Measurements from ENCODE around the gene ZG16B. TPM values are rescaled to one million over a fixed set of nuclear protein-coding genes. Genes with fewer than 3 reads are reported as not detected.

The ZG16B gene
- total and polyA plus RNA-seq, 2 of the 8 experiments (the other 6 are each of a cell fraction or from before 2014, with no cell fraction given) = 0.11 TPM; not detected in 1

GRCh38 chr16:2874032-2874911, 44.2 kb downstream of the ZG16B start:
- ChIA-PET CTCF (ENCODE audit: partially characterized antibody) (interaction anchor here (0.6 to 6.7 kb wide), 10 partner anchors 9 to 53 kb away, joined by 3 to 30 read pairs (median 3); partner anchors contain the start of gene FLYWCH2), POLR2A (ENCODE audit: partially characterized antibody) (interaction anchor here (0.8 to 1.0 kb wide), 2 partner anchors 8 to 35 kb away, joined by 3 read pairs; no protein-coding TSS in a partner anchor)
- Histone ChIP-seq H4K5ac (ENCODE audit: insufficient read length, low read depth, low read length) (no peak overlapping the region), H2BK15ac (ENCODE audit: low read length) (no peak overlapping the region), H3K56ac (replicated peaks; ENCODE audit: insufficient read length, low read depth, low read length) (no peak overlapping the region), H3K23ac (ENCODE audit: insufficient read length) (no peak overlapping the region), H3K23me2 (ENCODE audit: low read depth, low read length) (no peaks in the 10 kb centered on the region; the same call in 1 of the 2 replicates), H3K9ac (replicated peaks in 1 of 4; ENCODE audit: extremely low read depth in 1 of 4, low read depth in 3 of 4, low read length in 3 of 4) (no peak overlapping the region), H3K79me2 (ENCODE audit: control insufficient read depth in 1 of 2, insufficient read depth in 2 of 2, low read length in 2 of 2) (no peaks in the 10 kb centered on the region), H3K27ac (ENCODE audit: low read depth, low read length) (no peak overlapping the region), H3K36me3 (ENCODE audit: control insufficient read depth in 2 of 4, insufficient read depth in 4 of 4, low read length in 3 of 4) (no peaks in the 10 kb centered on the region), H2AFZ (ENCODE audit: low read length) (peak overlapping the region; percentile 72; the same call in 1 of the 2 replicates), H3K4ac (replicated peaks; ENCODE audit: insufficient read length, low read depth, low read length) (no peak overlapping the region), H3K9me3 (ENCODE audit: insufficient read depth in 2 of 2, low read depth in 1 of 2, low read length in 1 of 2) (no peaks in the 10 kb centered on the region), H2BK5ac (ENCODE audit: low read depth, low read length) (no peak overlapping the region), H2BK12ac (ENCODE audit: low read depth, low read length) (no peak overlapping the region), H2BK20ac (ENCODE audit: low read length) (0 out of 2 replicates have a peak overlapping the region, but pooled peaks have one; percentile 61), H2BK120ac (replicated peaks; ENCODE audit: low read depth, low read length) (no peak overlapping the region), H3K14ac (ENCODE audit: insufficient read length) (no peak overlapping the region), H3K27me3 (replicated peaks in 1 of 4; ENCODE audit: control insufficient read depth in 3 of 4, extremely low read depth in 1 of 4, insufficient read depth in 3 of 4, low read length in 3 of 4) (peaks cover 0 to 8% (median 7%) of the 10 kb centered on the region in 4 experiments; a peak in 4 of 7 replicates), H3K18ac (ENCODE audit: extremely low read depth, low read length) (no peak overlapping the region), H3K4me2 (ENCODE audit: insufficient read depth in 1 of 2, low read depth in 2 of 2, low read length in 2 of 2) (no peak overlapping the region; a peak in 1 of 4 replicates), H2AK5ac (ENCODE audit: low read depth, low read length) (0 out of 2 replicates have a peak overlapping the region, but pooled peaks have one; percentile 24), H3K4me1 (replicated peaks in 1 of 4; ENCODE audit: control insufficient read depth in 3 of 4, insufficient read depth in 4 of 4, low read length in 3 of 4) (no peaks in the 10 kb centered on the region; a peak in 1 of 7 replicates), H4K91ac (replicated peaks; ENCODE audit: insufficient read length, low read length) (no peak overlapping the region), H3K79me1 (ENCODE audit: low read depth, low read length) (no peaks in the 10 kb centered on the region), H4K8ac (ENCODE audit: extremely low read depth, insufficient read depth, low read length) (no peak overlapping the region), H3K4me3 (ENCODE audit: extremely low read depth in 1 of 4, insufficient read depth in 2 of 4, low read depth in 3 of 4, low read length in 4 of 4) (no peak overlapping the region), H4K20me1 (replicated peaks in 1 of 2; ENCODE audit: control insufficient read depth in 1 of 2, insufficient read depth in 2 of 2, low read length in 2 of 2) (no peaks in the 10 kb centered on the region)
- WGBS, 2 experiments (ENCODE audit: extremely low coverage in 1 of 2, insufficient coverage in 1 of 2, insufficient read length in 1 of 2, insufficient replicate concordance in 2 of 2, low coverage in 1 of 2, low lambda C conversion rate in 2 of 2, missing lambda C conversion rate in 1 of 2) = 76% methylated on average over 18 of the region's 21 CpGs; no CpG with 5 or more reads in 1 of the 2 experiments
- no peak for DNase-seq (ENCODE audit: low read depth in 1 of 2, low spot score in 2 of 2)
- FAIRE-seq = no peak
- no peak for TF ChIP-seq POU5F1 (IDR thresholded peaks at IDR 0.05; ENCODE audit: low read depth, low read length)
- no peak for TF ChIP-seq YY1 (IDR thresholded peaks at IDR 0.05; ENCODE audit: low read depth, low read length)
- no peak for TF ChIP-seq MAX (IDR thresholded peaks at IDR 0.05)
- TF ChIP-seq CBX8 (IDR thresholded peaks at IDR 0.05; ENCODE audit: borderline replicate concordance, low read depth, low read length) = no peak
- TF ChIP-seq CTCF (IDR thresholded peaks at IDR 0.05; ENCODE audit: control extremely low read depth in 1 of 3, insufficient read depth in 1 of 3, low read depth in 1 of 3, low read length in 3 of 3) = no peak
- no peak for TF ChIP-seq SRF (IDR thresholded peaks at IDR 0.05; ENCODE audit: low read depth, low read length)
- no peak for TF ChIP-seq ASH2L (IDR thresholded peaks at IDR 0.05; ENCODE audit: low read length)
- no peak for TF ChIP-seq SIN3A (conservative IDR thresholded peaks at IDR 0.05 in 1 of 2, IDR thresholded peaks at IDR 0.05 in 1 of 2; ENCODE audit: low read depth in 1 of 2, low read length in 2 of 2)

All from H1 (cell line).